ENCODE data around the gene RICTOR. TPM values are rescaled to one million over a fixed set of nuclear protein-coding genes. Genes with fewer than 3 reads are reported as not detected.
A peak's percentile ranks its signal among the peaks of the same experiment; 100 is the strongest.

The RICTOR gene
- total and polyA plus RNA-seq, 11 donors = 6.8 to 76.3 (median 30.8) TPM

- H3K4me3 ChIP-seq = no peak overlapping the region
- no peak for ATAC-seq
- TF ChIP-seq CTCF (IDR thresholded peaks at IDR 0.05) = no peak
- TF ChIP-seq POLR2A (IDR thresholded peaks at IDR 0.05) = no peak
- H3K27me3 ChIP-seq = no peaks in the 10 kb centered on the region
- intact Hi-C loops (cut with DNase I) = no loop called here
- H3K27ac ChIP-seq = no peak overlapping the region
- H3K36me3 ChIP-seq = peaks cover 0 to 80% (median 0%) of the 10 kb centered on the region in 9 donors
- 60 to 74% (median 65%) methylated on average over 3 of the region's 3 CpGs for WGBS, 4 donors
- no peaks in the 10 kb centered on the region for H3K4me1 ChIP-seq
- H3K9me3 ChIP-seq = no peaks in the 10 kb centered on the region
- DNase-seq = no peak
These were observed 34.8 kb upstream of the RICTOR start for GRCh38 chr5:39108987-39109386.

- no peak for TF ChIP-seq CTCF (IDR thresholded peaks at IDR 0.05)
- TF ChIP-seq POLR2A (IDR thresholded peaks at IDR 0.05) = no peak
- no peaks in the 10 kb centered on the region for H3K9me3 ChIP-seq
- ATAC-seq (no peak), DNase-seq (no peak)
- H3K36me3 ChIP-seq = peaks cover 0 to 73% (median 0%) of the 10 kb centered on the region in 9 donors
- H3K27ac ChIP-seq = no peak overlapping the region
- H3K4me1 ChIP-seq = no peaks in the 10 kb centered on the region
- no peak overlapping the region for H3K4me3 ChIP-seq
- intact Hi-C loops (cut with DNase I) = no loop called here
- H3K27me3 ChIP-seq = no peaks in the 10 kb centered on the region
These were observed 33.2 kb upstream of the RICTOR start for GRCh38 chr5:39107350-39107749.

GRCh38 chr5:39106322-39106721 is 32.1 kb upstream of the RICTOR start:
- TF ChIP-seq CTCF (IDR thresholded peaks at IDR 0.05) (peak in 2 of 12 donors; percentile 23 to 37), POLR2A (IDR thresholded peaks at IDR 0.05) (no peak)
- WGBS, 4 donors = 55 to 70% (median 61%) methylated on average over 1 of the region's 1 CpG
- peaks cover 0 to 65% (median 0%) of the 10 kb centered on the region in 9 donors for H3K36me3 ChIP-seq
- ATAC-seq (no peak), DNase-seq (no peak)
- H3K9me3 ChIP-seq = no peaks in the 10 kb centered on the region
- H3K4me1 ChIP-seq = no peaks in the 10 kb centered on the region
- no peak overlapping the region for H3K4me3 ChIP-seq
- H3K27me3 ChIP-seq = no peaks in the 10 kb centered on the region
- no peak overlapping the region for H3K27ac ChIP-seq
- intact Hi-C loops (cut with DNase I) = no loop called here

- Histone ChIP-seq H3K36me3 (peaks cover 0 to 47% (median 0%) of the 10 kb centered on the region in 9 donors), H3K27ac (no peak overlapping the region), H3K4me1 (peaks cover 0 to 4% (median 0%) of the 10 kb centered on the region in 12 donors), H3K27me3 (no peaks in the 10 kb centered on the region), H3K4me3 (no peak overlapping the region), H3K9me3 (no peaks in the 10 kb centered on the region)
- no peak for ATAC-seq
- intact Hi-C loops (cut with DNase I) = no loop called here
- TF ChIP-seq POLR2A (IDR thresholded peaks at IDR 0.05) (no peak), CTCF (IDR thresholded peaks at IDR 0.05) (no peak)
- no peak for DNase-seq
- 66 to 81% (median 72%) methylated on average over 1 of the region's 1 CpG for WGBS, 4 donors
These were observed 30.0 kb upstream of the RICTOR start for GRCh38 chr5:39104221-39104620.
